Parietal lobe (tissue), 1 donor: ENCODE data around the gene SSC5D. TPM values are rescaled to one million over a fixed set of nuclear protein-coding genes. Genes with fewer than 3 reads are reported as not detected.

ENCODE experiments used
- total RNA-seq: library from RNA; depleted of rRNA; stranded (reverse); fragments of >200 nt; gene quantifications from one replicate; pipeline ENCODE4 v1.2.3, GENCODE V29; 2014

Gene SSC5D
- 0.63 TPM for total RNA-seq

DNA sequence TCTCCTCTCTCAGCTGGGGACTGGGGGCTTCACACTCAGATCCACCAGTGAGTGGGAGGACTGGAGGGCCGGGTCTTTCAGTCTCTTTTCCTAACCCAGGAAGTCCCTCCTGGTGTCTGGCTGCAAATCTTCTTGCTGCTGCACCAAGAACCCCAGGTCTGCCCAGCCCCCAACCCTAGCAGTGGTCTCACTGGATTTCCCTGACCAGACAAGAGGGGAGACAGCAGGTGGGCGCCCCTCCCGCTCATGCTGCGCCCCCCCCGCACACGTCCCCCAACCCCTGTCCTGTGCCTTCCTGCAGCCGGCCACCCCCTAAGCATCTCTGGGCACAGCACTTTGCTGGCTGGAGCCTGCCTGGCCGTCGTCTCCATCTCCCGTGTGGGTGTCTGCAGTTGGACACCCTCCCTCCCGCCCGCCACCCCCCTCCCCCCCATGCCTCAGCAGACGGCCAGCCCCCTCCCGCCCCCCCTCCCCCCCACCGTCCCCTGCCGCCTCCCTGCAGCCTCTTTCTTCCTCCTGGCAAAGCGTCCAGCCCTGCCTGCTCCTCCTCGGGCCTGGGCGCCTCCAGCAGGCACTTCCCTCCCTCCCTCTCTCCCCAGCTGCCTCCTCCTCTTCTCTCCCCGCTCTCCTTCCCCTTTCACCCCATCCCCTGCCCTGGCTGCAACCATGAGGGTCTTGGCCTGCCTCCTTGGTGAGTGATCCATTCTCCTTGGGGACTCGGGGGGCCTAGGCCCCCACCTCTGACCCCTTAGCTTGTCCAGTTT lies at the start of gene SSC5D:
Gene SSC5D, plus strand, starts transcription at position 513 of the 764 bp plus-strand sequence. Its CDS starts 154 bp downstream, at position 667.

DNA sequence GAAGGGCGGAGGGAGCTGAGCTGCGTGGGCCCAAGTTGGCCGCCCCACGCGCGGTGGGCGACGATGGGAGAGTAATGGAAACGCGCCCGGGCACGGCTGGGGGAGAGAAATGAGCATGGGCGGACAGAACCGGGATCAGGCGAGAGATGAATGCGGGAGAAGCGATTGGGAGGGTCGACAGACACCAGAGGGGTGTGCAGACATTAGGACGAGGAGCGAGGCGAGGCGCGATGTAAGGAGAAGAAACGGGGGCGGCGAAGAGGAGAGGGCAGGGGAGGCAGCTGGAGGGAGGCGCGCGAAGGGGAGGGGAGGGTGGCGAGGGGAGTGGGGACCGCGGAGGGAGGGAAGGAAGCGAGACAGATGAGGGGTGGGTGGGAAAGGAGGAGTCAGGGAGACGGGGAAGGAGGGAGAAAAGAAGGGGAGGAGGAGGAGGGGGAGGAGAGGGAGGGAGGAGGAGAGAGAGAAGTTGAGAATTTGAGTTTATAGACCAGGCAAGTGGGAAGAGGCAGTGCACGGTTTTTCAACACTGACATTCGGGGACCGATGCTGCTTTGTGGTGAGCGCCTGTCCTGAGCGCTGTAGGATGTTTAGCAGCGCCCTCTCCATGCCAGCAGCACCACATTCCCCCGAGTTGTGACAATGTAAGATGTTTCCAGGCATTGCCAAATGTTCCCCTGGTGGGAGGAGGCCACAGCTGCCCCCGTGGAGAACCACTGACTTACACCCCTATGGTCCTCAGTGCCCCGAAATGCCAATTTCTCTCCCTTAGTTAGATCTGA lies 45.0 kb upstream of the SSC5D start, which contains the start of gene SHISA7:
Gene SHISA7, minus strand, starts transcription at position 256 of the 779 bp plus-strand sequence. CDS start 437 bp downstream, outside the sequence.

DNA sequence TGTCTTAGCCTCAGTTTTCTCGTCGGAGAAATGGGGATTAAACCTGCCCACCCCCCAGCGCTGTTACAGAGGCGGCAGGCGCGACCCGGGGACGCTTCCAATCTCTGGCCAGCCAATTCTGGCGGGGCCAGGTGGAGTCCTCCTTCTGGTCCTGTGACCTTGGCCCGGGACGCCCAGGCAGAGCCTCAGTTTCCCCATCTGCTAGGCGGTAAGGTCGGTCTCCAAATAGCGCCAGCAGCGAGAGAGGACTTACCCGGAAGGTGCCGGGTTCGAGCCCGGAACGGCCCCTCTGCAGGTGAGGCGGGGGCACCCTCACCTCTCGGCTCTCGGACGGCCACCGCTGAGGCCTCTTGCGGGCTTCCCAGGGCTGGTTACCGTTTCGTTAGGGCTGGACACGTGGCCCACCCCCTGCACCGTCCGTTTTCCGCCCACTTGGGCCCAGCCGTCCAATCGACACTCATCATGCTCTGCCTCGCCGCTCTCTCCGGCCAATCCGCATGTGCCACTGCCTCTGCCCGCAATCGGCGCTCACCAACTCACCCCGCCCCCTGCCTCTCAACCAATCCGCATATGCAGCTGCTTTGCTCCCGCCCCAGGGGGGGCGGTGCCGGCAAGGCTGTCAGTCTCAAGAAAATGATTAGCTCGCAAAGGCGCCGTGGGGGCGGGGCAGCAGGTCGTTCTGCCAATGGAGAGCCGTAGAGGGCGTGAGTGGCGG lies 26.8 kb upstream of the SSC5D start, which contains the start of gene ISOC2:
Gene ISOC2, minus strand, starts transcription at position 384 of the 715 bp plus-strand sequence. CDS start 5,156 bp downstream, outside the sequence.

DNA sequence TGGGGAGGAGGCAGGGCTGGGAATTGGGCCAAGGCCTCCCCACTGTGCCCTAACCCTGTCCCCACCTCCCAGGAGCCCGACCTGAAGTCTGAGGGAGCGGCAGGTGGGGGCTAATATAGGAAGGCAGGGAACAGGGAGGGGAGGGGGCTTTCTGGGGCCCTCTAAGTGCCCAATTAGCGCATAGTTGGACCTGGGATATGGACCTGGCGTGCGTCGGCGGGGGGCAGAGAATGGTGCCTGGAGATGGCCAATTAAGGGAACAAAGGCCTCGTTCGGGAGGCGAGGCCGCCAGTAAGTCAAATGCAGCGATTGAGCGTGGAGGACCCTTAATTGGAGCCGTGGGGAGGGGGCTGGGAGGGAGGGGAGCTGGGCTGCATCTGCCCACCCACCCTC lies 23.6 kb upstream of the SSC5D start, which contains the start of gene C19orf85:
Gene C19orf85, minus strand, starts transcription at position 90 of the 393 bp plus-strand sequence. CDS start 197 bp downstream, outside the sequence.

DNA sequence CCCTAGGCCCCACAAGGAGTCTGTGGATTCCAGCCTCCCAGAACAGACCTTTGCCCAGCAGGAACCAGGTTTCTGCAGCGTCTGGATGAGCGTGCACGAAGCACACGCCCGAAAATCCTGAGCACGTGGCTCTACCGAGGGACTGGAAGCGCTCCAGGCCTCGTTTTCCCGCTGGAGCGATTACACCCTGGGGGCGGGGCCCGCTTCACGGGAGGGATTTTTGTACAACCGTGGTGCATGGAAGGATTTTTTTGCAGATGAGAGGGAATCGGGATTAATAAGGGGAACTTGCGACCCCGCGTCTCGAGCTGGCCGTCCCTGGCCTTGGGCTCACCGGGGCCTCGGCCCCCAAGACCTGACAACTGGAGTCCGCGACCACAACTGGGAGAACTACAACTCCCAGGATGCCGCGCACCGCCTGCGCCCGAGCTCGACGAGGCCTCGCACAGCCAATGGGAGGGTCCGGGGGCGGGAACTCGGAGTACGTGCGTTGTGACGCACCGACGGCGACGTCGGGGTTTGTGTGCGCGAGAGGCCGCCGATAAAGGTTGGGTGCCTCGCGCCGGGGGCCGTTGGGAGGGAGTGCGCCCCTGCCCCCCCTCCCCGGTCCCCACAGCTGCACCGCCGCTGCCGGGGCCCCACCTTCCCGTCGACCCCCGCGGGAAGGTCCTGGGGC lies 12.0 kb upstream of the SSC5D start, which contains the start of gene ZNF628:
Gene ZNF628, plus strand, starts transcription at position 518 of the 676 bp plus-strand sequence. CDS start 3,294 bp downstream, outside the sequence.

DNA sequence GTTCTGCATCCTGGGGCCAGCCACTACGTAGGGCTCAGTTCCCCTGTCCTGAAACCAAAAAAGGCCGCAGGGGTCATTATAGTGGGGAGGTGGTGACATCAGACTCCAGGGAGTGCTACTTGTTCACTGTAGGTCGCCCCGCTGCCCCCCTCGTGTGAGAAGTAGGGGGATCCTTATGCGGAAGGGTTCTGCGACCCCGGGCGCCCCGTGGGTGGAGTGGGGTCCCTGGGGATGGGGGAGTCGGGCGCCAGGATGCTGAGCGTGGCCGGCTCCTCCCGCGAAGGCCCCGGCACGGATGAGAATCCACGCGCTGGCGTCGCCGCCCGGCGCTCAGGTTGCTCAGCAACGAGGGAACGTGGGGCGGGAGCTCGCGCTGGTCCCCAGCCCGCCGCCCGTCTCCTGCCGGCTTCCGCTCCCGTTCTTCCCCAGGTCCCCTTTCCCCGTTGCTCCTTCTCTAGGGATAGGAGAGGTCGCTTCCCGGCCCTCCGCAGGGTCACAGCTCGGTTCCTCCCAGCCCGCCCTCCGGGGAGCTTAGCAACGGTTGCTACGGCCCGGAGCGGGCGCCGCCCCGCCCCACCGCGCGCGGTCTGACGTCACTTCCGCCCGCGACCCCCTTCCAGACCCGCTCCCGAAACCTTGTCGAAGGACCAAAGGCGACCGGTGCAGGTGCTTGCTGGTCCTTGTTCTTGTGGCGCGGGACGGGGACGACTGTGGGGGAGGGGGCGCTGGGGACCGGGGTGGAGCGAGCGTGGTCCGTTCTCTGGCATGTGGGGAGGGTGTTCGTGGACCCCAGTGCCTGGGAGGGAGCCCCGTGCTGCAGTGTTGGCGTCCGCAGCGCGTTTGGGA lies 3.4 kb upstream of the SSC5D start, which contains the start of gene NAT14:
Gene NAT14, plus strand, starts transcription at position 596 of the 846 bp plus-strand sequence. CDS start 521 bp downstream, outside the sequence.

DNA sequence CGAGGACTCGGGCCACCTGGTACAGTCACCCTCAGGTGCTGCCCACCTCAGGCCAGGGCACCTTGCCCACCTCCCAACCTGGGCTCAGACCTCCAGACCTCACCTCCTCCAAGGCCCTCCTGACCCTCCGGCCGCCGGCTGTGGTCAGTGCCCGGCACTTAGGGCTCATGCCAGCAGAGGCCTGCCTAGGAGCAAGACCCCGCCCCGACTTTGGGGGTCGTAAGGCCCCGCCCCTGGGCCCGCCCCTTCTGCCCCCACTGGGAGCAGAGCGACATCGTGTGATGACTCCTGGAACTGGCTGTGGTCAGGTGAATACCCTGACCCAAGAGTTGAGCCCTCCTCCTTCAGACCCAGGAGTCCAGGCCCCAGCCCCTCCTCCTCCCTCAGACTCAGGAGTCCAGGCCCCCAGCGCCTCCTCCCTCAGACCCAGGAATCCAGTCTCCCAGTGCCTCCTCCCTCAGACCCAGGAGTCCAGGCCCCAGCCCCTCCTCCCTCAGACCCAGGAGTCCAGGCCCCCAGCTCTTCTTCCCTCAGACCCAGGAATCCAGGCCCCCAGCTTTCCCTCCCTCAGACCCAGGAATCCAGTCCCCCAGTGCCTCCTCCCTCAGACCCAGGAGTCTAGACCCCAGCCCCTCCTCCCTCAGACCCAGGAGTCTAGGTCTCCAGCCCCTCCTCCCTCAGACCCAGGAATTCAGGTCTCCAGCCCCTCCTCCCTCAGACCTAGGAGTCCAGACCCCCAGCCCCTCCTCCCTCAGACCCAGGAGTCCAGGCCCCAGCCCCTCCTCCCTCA lies 48.9 kb downstream of the SSC5D start, which contains the start of gene SBK2:
Gene SBK2, minus strand, starts transcription at position 183 of the 790 bp plus-strand sequence. CDS start 839 bp downstream, outside the sequence.

DNA sequence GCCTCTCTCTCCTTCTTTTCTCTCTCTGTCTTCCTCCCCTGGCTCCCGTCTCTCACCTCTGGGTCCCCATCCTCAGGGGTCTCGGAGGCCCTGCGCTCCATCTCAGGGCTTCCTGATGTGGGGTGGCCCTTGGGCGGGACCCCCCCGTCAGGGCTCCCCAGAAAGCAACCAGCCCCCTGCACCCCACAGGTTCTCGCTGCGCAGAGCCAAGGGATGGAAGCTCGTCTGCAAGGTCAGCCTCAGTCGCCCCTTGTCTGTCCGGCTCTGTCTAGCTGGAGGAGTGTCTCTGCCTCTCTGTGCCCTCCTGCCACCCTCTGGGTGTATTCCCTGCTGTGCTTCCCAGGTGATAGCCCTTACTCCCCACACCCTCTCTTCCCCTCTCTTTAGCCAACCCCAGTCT lies 57.2 kb downstream of the SSC5D start, which contains the start of gene SBK3:
Gene SBK3, minus strand, starts transcription at position 101 of the 400 bp plus-strand sequence. Its CDS starts 0 bp downstream, at position 101.

Other genes with a start within 250 kb of the SSC5D start
- 25.0 TPM for gene PPP6R1, start 229.4 kb upstream of the SSC5D start, total RNA-seq
- gene HSPBP1, start 208.3 kb upstream of the SSC5D start, total RNA-seq = 20.3 TPM
- gene BRSK1, start 204.4 kb upstream of the SSC5D start, total RNA-seq = 82.9 TPM
- gene TMEM150B, start 163.1 kb upstream of the SSC5D start, total RNA-seq = not detected
- gene KMT5C, start 148.6 kb upstream of the SSC5D start, total RNA-seq = 15.0 TPM
- gene COX6B2, start 133.7 kb upstream of the SSC5D start, total RNA-seq = not detected
- not detected for gene GARIN5B, start 125.2 kb upstream of the SSC5D start, total RNA-seq
- not detected for gene IL11, start 118.0 kb upstream of the SSC5D start, total RNA-seq
- gene TMEM190, start 111.6 kb upstream of the SSC5D start, total RNA-seq = not detected
- not detected for gene TMEM238, start 104.1 kb upstream of the SSC5D start, total RNA-seq
- 157 TPM for gene RPL28, start 102.5 kb upstream of the SSC5D start, total RNA-seq
- 22.8 TPM for gene UBE2S, start 80.6 kb upstream of the SSC5D start, total RNA-seq
- gene SHISA7, start 45.1 kb upstream of the SSC5D start, total RNA-seq = 8.5 TPM
- 13.1 TPM for gene ISOC2, start 26.8 kb upstream of the SSC5D start, total RNA-seq
- not detected for gene C19orf85, start 23.7 kb upstream of the SSC5D start, total RNA-seq
- gene ZNF628, start 11.8 kb upstream of the SSC5D start, total RNA-seq = 1.6 TPM
- 12.5 TPM for gene NAT14, start 3.2 kb upstream of the SSC5D start, total RNA-seq
- not detected for gene SBK2, start 48.7 kb downstream of the SSC5D start, total RNA-seq
- gene SBK3, start 57.1 kb downstream of the SSC5D start, total RNA-seq = not detected
- gene ZNF579, start 92.4 kb downstream of the SSC5D start, total RNA-seq = 2.8 TPM
- gene FIZ1, start 111.1 kb downstream of the SSC5D start, total RNA-seq = 3.8 TPM
- gene ZNF524, start 111.9 kb downstream of the SSC5D start, total RNA-seq = 4.7 TPM
- gene ZNF865, start 117.2 kb downstream of the SSC5D start, total RNA-seq = 3.1 TPM
- gene ZNF784, start 136.1 kb downstream of the SSC5D start, total RNA-seq = 4.7 TPM
- gene ZNF580, start 152.6 kb downstream of the SSC5D start, total RNA-seq = 7.2 TPM
- gene ZNF581, start 155.2 kb downstream of the SSC5D start, total RNA-seq = 10.3 TPM
- gene CCDC106, start 159.8 kb downstream of the SSC5D start, total RNA-seq = 9.7 TPM
- 76.7 TPM for gene U2AF2, start 166.6 kb downstream of the SSC5D start, total RNA-seq
- 33.8 TPM for gene EPN1, start 186.8 kb downstream of the SSC5D start, total RNA-seq
- gene NLRP9, start 250.0 kb downstream of the SSC5D start, total RNA-seq = not detected